Esophagus muscularis mucosa (tissue), 4 donors: ENCODE data around the gene USP34. TPM values are rescaled to one million over a fixed set of nuclear protein-coding genes. Genes with fewer than 3 reads are reported as not detected.

Experiments used
- DNase-seq: peaks from one replicate; pipeline ENCODE4 v3.0.0-alpha.2; 2017; ENCODE audit errors: extremely low spot score
- H3K27ac ChIP-seq, 4 donors: fragments of 200-600 bp; sonication (generic); replicated peaks in 1 of 4; 1 replicate in 3 of 4; 2 replicates in 1 of 4; pipeline ENCODE4 v1.5.1; 2016 to 2019; ENCODE audit warnings: mild to moderate bottlenecking in 1 of 4
- H3K27me3 ChIP-seq, 4 donors: fragments of 200-600 bp; sonication (generic); one replicate each; pipeline versions ENCODE4 v1.5.1 to v1.6.0; 2016 to 2019
- H3K36me3 ChIP-seq, 4 donors: fragments of 200-600 bp; sonication (generic); one replicate each; pipeline ENCODE4 v1.5.1; 2016 to 2019
- H3K4me1 ChIP-seq, 4 donors: fragments of 200-600 bp; sonication (generic); one replicate each; pipeline ENCODE4 v1.5.1; 2016 to 2019
- H3K4me3 ChIP-seq, 4 donors: fragments of 200-600 bp; sonication (generic); 1 replicate in 2 of 4; 2 replicates in 2 of 4; pipeline ENCODE4 v1.5.1; 2016 to 2019; ENCODE audit warnings: mild to moderate bottlenecking in 4 of 4, moderate library complexity in 1 of 4
- H3K9me3 ChIP-seq, 4 donors: fragments of 200-600 bp; sonication (generic); 1 replicate in 3 of 4; 2 replicates in 1 of 4; pipeline ENCODE4 v1.5.1; 2016 to 2019
- CTCF ChIP-seq, 3 experiments: fragments of 200-600 bp in 2 of 3; fragments of 450-650 bp in 1 of 3; sonication (generic) in 2 of 3; IDR thresholded peaks; one replicate each; pipeline ENCODE4 v1.5.1; 2017 to 2019; ENCODE audit warnings: antibody characterized with exemption in 3 of 3, mild to moderate bottlenecking in 2 of 3, moderate library complexity in 1 of 3
- EP300 ChIP-seq: sonication (generic); formaldehyde crosslinking; IDR thresholded peaks from one replicate; pipeline ENCODE4 v1.6.1; 2017; ENCODE audit warnings: antibody characterized with exemption
- POLR2A ChIP-seq: fragments of 450-650 bp; IDR thresholded peaks from one replicate; pipeline ENCODE4 v1.6.1; 2017; ENCODE audit warnings: antibody characterized with exemption, moderate library complexity, mild to moderate bottlenecking, low read depth
- POLR2AphosphoS5 ChIP-seq, 2 donors: sonication (generic); formaldehyde crosslinking; IDR thresholded peaks; one replicate each; pipeline ENCODE4 v1.6.1; 2017; ENCODE audit warnings: antibody characterized with exemption in 2 of 2
- WGBS: methylation state at CpG from one replicate; pipeline ENCODE4 v1.1.5; 2018; 5-methylcytosine and 5-hydroxymethylcytosine counted together
- intact Hi-C: fragments of 100-400 bp; cut with DNase I; formaldehyde crosslinking; loops from one replicate; pipeline ENCODE4 v1.15.1; 2023
- total RNA-seq, 4 donors: library from RNA; depleted of rRNA; stranded (reverse); fragments of >200 nt; gene quantifications; one replicate each; pipeline versions ENCODE4 v1.1.0 to v1.2.1, GENCODE V29; 2016

USP34 gene
- total RNA-seq, 4 donors from 2014 or later, result 124 to 137 (median 129) TPM

- TF ChIP-seq POLR2AphosphoS5 (IDR thresholded peaks at IDR 0.05) (no peak), CTCF (IDR thresholded peaks at IDR 0.05) (no peak), EP300 (no peak), POLR2A (no peak)
- WGBS, result 72% methylated on average over 2 of the region's 2 CpGs
- DNase-seq, result no peak
- H3K27me3 ChIP-seq, result no peaks in the 10 kb centered on the region
- no peaks in the 10 kb centered on the region for H3K36me3 ChIP-seq
- H3K27ac ChIP-seq, result no peak overlapping the region
- intact Hi-C loops, result no loop called here
- H3K4me1 ChIP-seq, result peaks cover 39 to 57% (median 50%) of the 10 kb centered on the region in 4 donors
- H3K9me3 ChIP-seq, result peaks cover 0 to 7% (median 2%) of the 10 kb centered on the region in 4 donors
- H3K4me3 ChIP-seq, result no peak overlapping the region
Observed at GRCh38 chr2:61436092-61436491, 34.8 kb downstream of the USP34 start.

- TF ChIP-seq POLR2A (no peak), EP300 (no peak), POLR2AphosphoS5 (IDR thresholded peaks at IDR 0.05) (no peak), CTCF (IDR thresholded peaks at IDR 0.05) (no peak)
- 100% methylated on average over 1 of the region's 1 CpG for WGBS
- intact Hi-C loops, result no loop called here
- Histone ChIP-seq H3K27me3 (no peaks in the 10 kb centered on the region), H3K9me3 (peaks cover 0 to 7% (median 2%) of the 10 kb centered on the region in 4 donors), H3K4me3 (no peak overlapping the region), H3K36me3 (no peaks in the 10 kb centered on the region), H3K27ac (no peak overlapping the region), H3K4me1 (peaks cover 34 to 50% (median 43%) of the 10 kb centered on the region in 4 donors)
- DNase-seq, result no peak
Observed at GRCh38 chr2:61435291-61435690, 35.6 kb downstream of the USP34 start.

GRCh38 chr2:61434314-61434713 lies 36.6 kb downstream of the USP34 start:
- Histone ChIP-seq H3K4me3 (no peak overlapping the region), H3K9me3 (peaks cover 0 to 7% (median 2%) of the 10 kb centered on the region in 4 donors), H3K36me3 (no peaks in the 10 kb centered on the region), H3K27me3 (no peaks in the 10 kb centered on the region), H3K27ac (no peak overlapping the region), H3K4me1 (peaks cover 25 to 40% (median 33%) of the 10 kb centered on the region in 4 donors)
- DNase-seq, result peak; percentile 87
- intact Hi-C loops, result no loop called here
- TF ChIP-seq POLR2A (no peak), POLR2AphosphoS5 (IDR thresholded peaks at IDR 0.05) (no peak), CTCF (IDR thresholded peaks at IDR 0.05) (no peak), EP300 (no peak)

GRCh38 chr2:61433606-61434005 lies 37.3 kb downstream of the USP34 start:
- H3K36me3 ChIP-seq, result no peaks in the 10 kb centered on the region
- no peaks in the 10 kb centered on the region for H3K27me3 ChIP-seq
- peaks cover 0 to 7% (median 2%) of the 10 kb centered on the region in 4 donors for H3K9me3 ChIP-seq
- 100% methylated on average over 1 of the region's 1 CpG for WGBS
- no peak overlapping the region for H3K4me3 ChIP-seq
- peaks cover 22 to 33% (median 29%) of the 10 kb centered on the region in 4 donors for H3K4me1 ChIP-seq
- DNase-seq, result peak; percentile 14
- no peak overlapping the region for H3K27ac ChIP-seq
- intact Hi-C loops, result no loop called here
- TF ChIP-seq POLR2A, result no peak
- no peak for TF ChIP-seq POLR2AphosphoS5 (IDR thresholded peaks at IDR 0.05)
- no peak for TF ChIP-seq EP300
- no peak for TF ChIP-seq CTCF (IDR thresholded peaks at IDR 0.05)

- no peaks in the 10 kb centered on the region for H3K27me3 ChIP-seq
- intact Hi-C loops, result no loop called here
- peak; percentile 10 for DNase-seq
- WGBS, result 93% methylated on average over 3 of the region's 3 CpGs
- TF ChIP-seq POLR2A (no peak), CTCF (IDR thresholded peaks at IDR 0.05) (no peak), POLR2AphosphoS5 (IDR thresholded peaks at IDR 0.05) (no peak), EP300 (no peak)
- no peaks in the 10 kb centered on the region for H3K36me3 ChIP-seq
- H3K9me3 ChIP-seq, result peaks cover 0 to 7% (median 2%) of the 10 kb centered on the region in 4 donors
- H3K27ac ChIP-seq, result no peak overlapping the region
- peaks cover 22 to 33% (median 27%) of the 10 kb centered on the region in 4 donors for H3K4me1 ChIP-seq
- H3K4me3 ChIP-seq, result no peak overlapping the region
Observed at GRCh38 chr2:61432990-61433389, 37.9 kb downstream of the USP34 start.
